ENCODE results near the gene CAPRIN1.

The CAPRIN1 gene

GRCh38 chr11:34051349-34052035 is at the start of gene CAPRIN1:
Gene CAPRIN1 (plus strand): TSS chr11:34051731. CDS start chr11:34052421, 690 bp downstream.
- in situ Hi-C loops (cut with MboI; ENCODE audit: low sequenced_read_pairs) = no loop called here

- in situ Hi-C loops (cut with MboI; ENCODE audit: low sequenced_read_pairs) = no loop called here
Observed at GRCh38 chr11:34002420-34002819, 49.1 kb upstream of the CAPRIN1 start.

GRCh38 chr11:34004236-34004635 is 47.3 kb upstream of the CAPRIN1 start:
- in situ Hi-C loops (cut with MboI; ENCODE audit: low sequenced_read_pairs) = no loop called here

- in situ Hi-C loops (cut with MboI; ENCODE audit: low sequenced_read_pairs) = no loop called here
Observed at GRCh38 chr11:34006876-34007275, 44.7 kb upstream of the CAPRIN1 start.

- in situ Hi-C loops (cut with MboI; ENCODE audit: low sequenced_read_pairs) = no loop called here
Observed at GRCh38 chr11:34012734-34013133, 38.8 kb upstream of the CAPRIN1 start.

GRCh38 chr11:34013898-34014571 is 37.5 kb upstream of the CAPRIN1 start:
- in situ Hi-C loops (cut with MboI; ENCODE audit: low sequenced_read_pairs) = no loop called here

GRCh38 chr11:34021977-34022735 is 29.4 kb upstream of the CAPRIN1 start:
- in situ Hi-C loops (cut with MboI; ENCODE audit: low sequenced_read_pairs) = no loop called here

- in situ Hi-C loops (cut with MboI; ENCODE audit: low sequenced_read_pairs) = no loop called here
Observed at GRCh38 chr11:34026432-34026831, 25.1 kb upstream of the CAPRIN1 start.

GRCh38 chr11:34027516-34028408 is 23.8 kb upstream of the CAPRIN1 start:
- in situ Hi-C loops (cut with MboI; ENCODE audit: low sequenced_read_pairs) = no loop called here

- in situ Hi-C loops (cut with MboI; ENCODE audit: low sequenced_read_pairs) = no loop called here
Observed at GRCh38 chr11:34028425-34028824, 23.1 kb upstream of the CAPRIN1 start.

GRCh38 chr11:34029176-34029575 is 22.4 kb upstream of the CAPRIN1 start:
- in situ Hi-C loops (cut with MboI; ENCODE audit: low sequenced_read_pairs) = no loop called here

- in situ Hi-C loops (cut with MboI; ENCODE audit: low sequenced_read_pairs) = no loop called here
Observed at GRCh38 chr11:34030382-34030781, 21.1 kb upstream of the CAPRIN1 start.

GRCh38 chr11:34033399-34033798 is 18.1 kb upstream of the CAPRIN1 start:
- in situ Hi-C loops (cut with MboI; ENCODE audit: low sequenced_read_pairs) = no loop called here

- in situ Hi-C loops (cut with MboI; ENCODE audit: low sequenced_read_pairs) = no loop called here
Observed at GRCh38 chr11:34034053-34034452, 17.5 kb upstream of the CAPRIN1 start.

- in situ Hi-C loops (cut with MboI; ENCODE audit: low sequenced_read_pairs) = no loop called here
Observed at GRCh38 chr11:34036456-34036855, 15.1 kb upstream of the CAPRIN1 start.

- in situ Hi-C loops (cut with MboI; ENCODE audit: low sequenced_read_pairs) = no loop called here
Observed at GRCh38 chr11:34037016-34037415, 14.5 kb upstream of the CAPRIN1 start.

- in situ Hi-C loops (cut with MboI; ENCODE audit: low sequenced_read_pairs) = no loop called here
Observed at GRCh38 chr11:34040571-34040970, 11.0 kb upstream of the CAPRIN1 start.

GRCh38 chr11:34044664-34045485 is 6.7 kb upstream of the CAPRIN1 start:
- in situ Hi-C loops (cut with MboI; ENCODE audit: low sequenced_read_pairs) = no loop called here

GRCh38 chr11:34049028-34049427 is 2.5 kb upstream of the CAPRIN1 start:
- in situ Hi-C loops (cut with MboI; ENCODE audit: low sequenced_read_pairs) = no loop called here

Data from HL-60/S4 (cell line).